Kidney epithelial cell (primary cell): ENCODE measurements around the gene PPP5C. TPM values are rescaled to one million over a fixed set of nuclear protein-coding genes. Genes with fewer than 3 reads are reported as not detected.
"Not testable (repeated sequence)": the region's sequence is repeated elsewhere in the genome, so short reads cannot be mapped to it uniquely, and the experiment has no call there.

ENCODE experiments used
- DNase-seq: peaks from one replicate; pipeline ENCODE4 v3.0.0-alpha.2; 2010; ENCODE audit warnings: low read depth
- H3K27me3 ChIP-seq: 2 replicates; pipeline ENCODE4 v1.6.0; 2011; ENCODE audit warnings: low read length; ENCODE audit not compliant: control insufficient read depth, insufficient read depth
- H3K36me3 ChIP-seq: 2 replicates; pipeline ENCODE4 v1.5.1; 2011; ENCODE audit warnings: low read length; ENCODE audit not compliant: control insufficient read depth, insufficient read depth
- H3K4me3 ChIP-seq: 2 replicates; pipeline ENCODE4 v1.5.1; 2011; ENCODE audit warnings: low read depth, mild to moderate bottlenecking, control low read depth, low read length
- total RNA-seq: library from RNA; depleted of rRNA; stranded (reverse); fragments of >200 nt; gene quantifications from 2 replicates; pipeline ENCODE4 v1.2.3, GENCODE V29; 2015
- TF ChIP-seq, protein P1 (sequence below): IDR thresholded peaks from 2 replicates; pipeline ENCODE4 v1.5.1; 2011; ENCODE audit warnings: mild to moderate bottlenecking, moderate library complexity, low read length, control low read depth, inconsistent platforms; ENCODE audit not compliant: insufficient read depth, poor library complexity, severe bottlenecking

PPP5C gene
- total RNA-seq, 1 donor from 2014 or later = 68.2 TPM

- no peaks in the 10 kb centered on the region for H3K36me3 ChIP-seq
- TF ChIP-seq, protein P1, sequence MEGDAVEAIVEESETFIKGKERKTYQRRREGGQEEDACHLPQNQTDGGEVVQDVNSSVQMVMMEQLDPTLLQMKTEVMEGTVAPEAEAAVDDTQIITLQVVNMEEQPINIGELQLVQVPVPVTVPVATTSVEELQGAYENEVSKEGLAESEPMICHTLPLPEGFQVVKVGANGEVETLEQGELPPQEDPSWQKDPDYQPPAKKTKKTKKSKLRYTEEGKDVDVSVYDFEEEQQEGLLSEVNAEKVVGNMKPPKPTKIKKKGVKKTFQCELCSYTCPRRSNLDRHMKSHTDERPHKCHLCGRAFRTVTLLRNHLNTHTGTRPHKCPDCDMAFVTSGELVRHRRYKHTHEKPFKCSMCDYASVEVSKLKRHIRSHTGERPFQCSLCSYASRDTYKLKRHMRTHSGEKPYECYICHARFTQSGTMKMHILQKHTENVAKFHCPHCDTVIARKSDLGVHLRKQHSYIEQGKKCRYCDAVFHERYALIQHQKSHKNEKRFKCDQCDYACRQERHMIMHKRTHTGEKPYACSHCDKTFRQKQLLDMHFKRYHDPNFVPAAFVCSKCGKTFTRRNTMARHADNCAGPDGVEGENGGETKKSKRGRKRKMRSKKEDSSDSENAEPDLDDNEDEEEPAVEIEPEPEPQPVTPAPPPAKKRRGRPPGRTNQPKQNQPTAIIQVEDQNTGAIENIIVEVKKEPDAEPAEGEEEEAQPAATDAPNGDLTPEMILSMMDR = no peak
- H3K27me3 ChIP-seq = no peaks in the 10 kb centered on the region
These were observed 46.0 kb downstream of the PPP5C start for GRCh38 chr19:46392837-46393236.

GRCh38 chr19:46393456-46394401 is 46.8 kb downstream of the PPP5C start:
- H3K36me3 ChIP-seq = no peaks in the 10 kb centered on the region
- H3K4me3 ChIP-seq = no peak overlapping the region
- DNase-seq = no peak
- H3K27me3 ChIP-seq = no peaks in the 10 kb centered on the region
- TF ChIP-seq, protein P1 = no peak

More at GRCh38 chr19:46392837-46393236, 46.0 kb downstream of the PPP5C start:
- H3K4me3 ChIP-seq = no peak overlapping the region
- DNase-seq = no peak

DNA sequence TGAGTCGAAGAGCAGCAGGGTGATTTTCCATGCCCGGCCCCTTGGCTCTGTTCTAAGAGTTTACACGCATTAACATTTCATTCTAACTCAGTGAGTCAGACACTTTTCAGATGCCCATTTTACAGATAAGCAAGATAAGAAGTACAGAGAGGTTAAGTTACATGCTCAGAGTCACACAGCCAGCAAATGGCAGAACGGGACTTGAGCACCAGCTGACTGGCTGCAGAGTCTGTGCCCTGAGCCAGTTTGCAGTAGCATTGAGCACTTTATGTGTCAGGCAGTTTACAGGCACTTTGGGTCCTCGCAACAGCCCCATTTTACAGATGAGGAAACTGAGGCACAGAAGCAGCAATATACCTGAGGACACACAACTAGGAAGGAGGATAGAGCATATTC is 47.5 kb downstream of the PPP5C start:
- no peak for DNase-seq
- TF ChIP-seq, protein P1 = no peak
- Histone ChIP-seq H3K4me3 (no peak overlapping the region), H3K36me3 (no peaks in the 10 kb centered on the region), H3K27me3 (no peaks in the 10 kb centered on the region)

GRCh38 chr19:46397801-46398479 is 51.1 kb downstream of the PPP5C start:
- not testable (repeated sequence) for DNase-seq, H3K36me3 ChIP-seq, H3K4me3 ChIP-seq, H3K27me3 ChIP-seq

DNA sequence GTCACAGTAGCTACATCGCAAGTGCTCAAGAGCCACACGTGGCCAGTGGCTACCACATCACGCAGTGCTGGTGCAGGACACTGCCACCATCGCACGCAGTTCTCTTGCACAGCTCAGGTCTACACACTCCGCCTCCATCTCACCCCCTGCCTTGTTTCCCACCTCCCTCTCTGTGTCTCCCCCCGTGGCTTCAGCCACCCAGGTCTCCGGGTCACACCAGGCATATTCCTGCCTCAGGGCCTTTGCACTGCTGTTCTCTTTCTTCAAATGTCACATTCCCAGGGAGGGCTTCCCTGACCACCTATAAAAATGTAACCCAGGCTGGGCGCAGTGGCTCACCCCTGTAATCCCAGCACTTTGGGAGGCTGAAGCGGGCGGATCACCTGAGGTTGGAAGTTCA is 55.8 kb downstream of the PPP5C start:
- Histone ChIP-seq H3K27me3 (no peaks in the 10 kb centered on the region), H3K4me3 (no peak overlapping the region), H3K36me3 (no peaks in the 10 kb centered on the region)
- TF ChIP-seq, protein P1 = no peak
- no peak for DNase-seq

- TF ChIP-seq, protein P1 = peak; percentile 50
- Histone ChIP-seq H3K36me3 (no peaks in the 10 kb centered on the region), H3K27me3 (no peaks in the 10 kb centered on the region), H3K4me3 (peak overlapping the region; percentile 41)
- DNase-seq = no peak
These were observed 57.3 kb downstream of the PPP5C start for GRCh38 chr19:46404055-46404752.
